Measurements from ENCODE around the gene INPP4A.
"Not testable (repeated sequence)": the region's sequence is repeated elsewhere in the genome, so short reads cannot be mapped to it uniquely, and the experiment has no call there.

- TF ChIP-seq CTCF (IDR thresholded peaks at IDR 0.05; ENCODE audit: insufficient read depth, low read length); POLR2AphosphoS5 (IDR thresholded peaks at IDR 0.05; ENCODE audit: low read depth); GABPA (IDR thresholded peaks at IDR 0.05; ENCODE audit: low read depth): not testable (repeated sequence)
Measured at GRCh38 chr2:98435670-98436069, 9.0 kb upstream of the INPP4A start.

Data from HL-60 (cell line).